Spinal cord (tissue), 10 donors: ENCODE data around the gene HOXA7. TPM values are rescaled to one million over a fixed set of nuclear protein-coding genes. Genes with fewer than 3 reads are reported as not detected.

Experiments used
- DNase-seq, 6 donors: peaks; one replicate each; pipeline versions ENCODE4 v3.0.0 to v3.0.0-alpha.2; 2013 to 2015; ENCODE audit warnings: low spot score in 6 of 6, low read depth in 4 of 6
- H3K27ac ChIP-seq: one replicate; pipeline ENCODE4 v1.5.1; 2013; ENCODE audit warnings: low read depth, low read length, control low read depth
- H3K27me3 ChIP-seq: one replicate; pipeline ENCODE4 v1.6.1; 2013; ENCODE audit warnings: low read length; ENCODE audit not compliant: control insufficient read depth, insufficient read depth
- H3K36me3 ChIP-seq: one replicate; pipeline ENCODE4 v1.6.1; 2013; ENCODE audit warnings: low read length; ENCODE audit not compliant: control insufficient read depth, insufficient read depth
- H3K4me1 ChIP-seq: one replicate; pipeline ENCODE4 v1.6.1; 2013; ENCODE audit warnings: low read length; ENCODE audit not compliant: control insufficient read depth, insufficient read depth
- H3K4me3 ChIP-seq: one replicate; pipeline ENCODE4 v1.5.1; 2013; ENCODE audit warnings: low read depth, low read length, control low read depth
- H3K9me3 ChIP-seq: one replicate; pipeline ENCODE4 v1.6.1; 2013; ENCODE audit warnings: low read length; ENCODE audit not compliant: control insufficient read depth, insufficient read depth
- WGBS: methylation state at CpG from one replicate; pipeline ENCODE4 v1.1.5; 2013; ENCODE audit warnings: missing lambda C conversion rate; ENCODE audit not compliant: insufficient coverage; 5-methylcytosine and 5-hydroxymethylcytosine counted together
- polyA plus RNA-seq, 2 donors: library from polyadenylated mRNA; unstranded; fragments of 120-200 nt; gene quantifications; one replicate each; pipeline ENCODE4 v1.2.1, GENCODE V29; 2013; ENCODE audit not compliant: insufficient read length in 2 of 2
- total RNA-seq, 2 donors: library from RNA; depleted of rRNA in 1 of 2; stranded (reverse); fragments of 120-200 nt in 1 of 2; fragments of >200 nt in 1 of 2; gene quantifications; one replicate each; pipeline versions ENCODE4 v1.2.3 to v1.2.4, GENCODE V29; 2013 to 2014
- donor health status: healthy.

The HOXA7 gene
- total and polyA plus RNA-seq, 4 donors = 9.6 to 111 (median 52.1) TPM

- WGBS = 16% methylated on average over 30 of the region's 30 CpGs
- Histone ChIP-seq H3K9me3 (no peaks in the 10 kb centered on the region), H3K36me3 (peaks cover 52% of the 10 kb centered on the region), H3K27ac (peak overlapping the region; percentile 99), H3K27me3 (peaks cover 2% of the 10 kb centered on the region), H3K4me1 (peaks cover 67% of the 10 kb centered on the region), H3K4me3 (peak overlapping the region; percentile 91)
- peak in 1 of 6 donors; percentile 38 for DNase-seq
Measured at GRCh38 chr7:27141923-27142579, 14.4 kb downstream of the HOXA7 start.

DNA sequence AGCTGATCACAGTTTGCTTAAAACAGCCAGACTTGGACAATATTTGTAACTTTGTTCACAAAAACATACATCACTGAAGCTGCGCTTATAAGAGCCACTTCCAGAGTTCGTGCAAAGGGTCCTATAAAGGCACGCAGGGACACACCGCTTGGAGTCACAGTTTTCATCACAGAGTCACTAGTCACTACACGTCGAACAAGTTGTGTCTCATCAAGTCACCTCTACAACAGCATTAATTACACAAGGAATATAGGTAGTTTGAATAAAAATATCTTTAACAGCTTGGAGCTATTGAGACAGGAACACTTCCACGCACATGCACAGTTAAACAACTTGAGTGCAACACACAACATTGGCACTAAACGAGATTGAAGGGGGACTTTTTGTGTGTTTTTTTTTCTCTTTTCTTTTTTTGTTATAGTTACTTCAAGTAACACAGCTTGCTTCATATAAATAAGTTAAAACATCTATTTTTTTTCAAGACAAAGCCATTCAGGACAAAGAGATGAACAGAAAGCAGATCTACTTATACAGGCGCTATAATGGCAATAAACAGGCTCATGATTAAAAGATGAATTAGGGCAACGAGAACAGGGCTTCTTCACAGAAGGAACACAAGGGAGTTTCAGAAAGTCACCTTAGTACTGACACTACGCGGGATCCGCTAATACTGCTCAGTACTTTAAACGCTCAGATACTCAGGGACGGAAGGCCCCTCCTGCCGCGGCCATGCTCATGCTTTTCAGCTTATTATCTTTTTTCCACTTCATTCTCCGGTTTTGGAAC lies 15.1 kb downstream of the HOXA7 start:
- Histone ChIP-seq H3K36me3 (peaks cover 47% of the 10 kb centered on the region), H3K4me1 (peaks cover 68% of the 10 kb centered on the region), H3K27ac (peak overlapping the region; percentile 99), H3K27me3 (peaks cover 4% of the 10 kb centered on the region), H3K9me3 (no peaks in the 10 kb centered on the region), H3K4me3 (peak overlapping the region; percentile 91)
- DNase-seq = peak in 1 of 6 donors; percentile 56
- 27% methylated on average over 13 of the region's 18 CpGs for WGBS

DNA sequence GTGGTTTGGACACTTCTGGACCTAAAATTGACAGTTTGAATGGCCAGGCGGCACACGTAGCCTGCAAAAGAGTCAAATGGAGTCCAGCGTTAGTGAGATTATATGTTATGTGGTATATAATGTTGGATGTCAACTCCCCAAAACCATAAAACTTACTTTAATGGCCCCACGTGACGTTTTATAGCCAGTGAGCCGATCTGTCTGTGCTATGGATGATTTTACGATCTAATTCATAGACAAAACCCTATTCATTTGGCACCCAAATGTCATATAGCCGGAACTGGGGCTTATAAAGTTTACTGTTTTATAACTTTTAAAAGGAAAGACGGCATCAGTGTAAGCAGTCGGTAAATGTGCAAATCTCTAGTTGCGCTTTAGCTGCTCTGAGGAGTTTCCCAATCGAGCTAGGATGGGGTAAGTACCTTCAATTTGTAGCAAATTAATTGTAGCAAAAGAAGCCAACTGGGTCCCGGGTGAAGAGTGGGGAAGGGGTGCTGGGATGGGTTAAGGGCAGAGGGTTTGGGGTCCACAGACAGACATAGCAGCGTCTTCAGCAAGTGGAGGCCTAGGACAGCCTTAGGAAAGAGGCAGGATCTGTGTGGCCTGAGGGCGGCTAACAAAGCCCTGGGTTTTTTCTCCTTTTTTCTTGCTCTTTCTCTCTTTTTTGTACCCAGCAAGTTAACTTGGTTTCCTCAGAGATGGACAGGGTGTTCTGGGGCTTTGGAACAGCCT lies 16.2 kb downstream of the HOXA7 start:
- 37% methylated on average over 6 of the region's 15 CpGs for WGBS
- Histone ChIP-seq H3K9me3 (no peaks in the 10 kb centered on the region), H3K4me1 (peaks cover 66% of the 10 kb centered on the region), H3K36me3 (peaks cover 41% of the 10 kb centered on the region), H3K27ac (peak overlapping the region; percentile 99), H3K27me3 (peaks cover 4% of the 10 kb centered on the region), H3K4me3 (peak overlapping the region; percentile 91)
- DNase-seq = peak in 2 of 6 donors; percentile 52 to 86

- Histone ChIP-seq H3K27ac (peak overlapping the region; percentile 99), H3K4me3 (peak overlapping the region; percentile 91), H3K27me3 (peaks cover 4% of the 10 kb centered on the region), H3K36me3 (peaks cover 33% of the 10 kb centered on the region), H3K9me3 (no peaks in the 10 kb centered on the region), H3K4me1 (peaks cover 59% of the 10 kb centered on the region)
- 19% methylated on average over 47 of the region's 53 CpGs for WGBS
- peak in 1 of 6 donors; percentile 54 for DNase-seq
Measured at GRCh38 chr7:27139334-27140125, 16.9 kb downstream of the HOXA7 start.

GRCh38 chr7:27138985-27139333 lies 17.5 kb downstream of the HOXA7 start:
- H3K36me3 ChIP-seq = peaks cover 29% of the 10 kb centered on the region
- peaks cover 54% of the 10 kb centered on the region for H3K4me1 ChIP-seq
- DNase-seq = peak in 1 of 6 donors; percentile 40
- peaks cover 4% of the 10 kb centered on the region for H3K27me3 ChIP-seq
- peak overlapping the region; percentile 91 for H3K4me3 ChIP-seq
- 37% methylated on average over 8 of the region's 11 CpGs for WGBS
- peak overlapping the region; percentile 99 for H3K27ac ChIP-seq
- H3K9me3 ChIP-seq = no peaks in the 10 kb centered on the region

DNA sequence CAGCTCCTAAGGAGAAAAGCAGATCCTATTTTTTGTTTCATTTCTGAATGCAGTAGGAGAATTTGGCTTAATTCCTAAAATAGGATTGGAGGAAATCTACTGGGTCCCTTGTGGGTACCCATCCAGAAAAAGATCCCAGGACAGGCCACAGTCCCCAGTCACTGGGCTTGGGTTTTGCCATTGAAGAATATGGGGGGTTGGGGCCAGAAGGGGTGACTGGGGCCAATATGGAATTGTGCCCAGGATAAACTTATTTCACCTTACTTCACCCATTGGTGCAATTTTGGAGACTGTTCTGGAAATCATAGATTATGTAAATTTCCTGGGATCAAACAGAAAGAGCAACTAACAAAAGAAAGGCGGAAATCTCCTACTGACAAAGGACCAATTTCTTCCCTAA lies 18.0 kb downstream of the HOXA7 start:
- Histone ChIP-seq H3K4me1 (peaks cover 55% of the 10 kb centered on the region), H3K27ac (peak overlapping the region; percentile 99), H3K27me3 (peaks cover 4% of the 10 kb centered on the region), H3K36me3 (peaks cover 26% of the 10 kb centered on the region), H3K9me3 (no peaks in the 10 kb centered on the region), H3K4me3 (peak overlapping the region; percentile 91)
- WGBS = no CpG with 5 or more reads among the region's 1 CpG
- peak in 1 of 6 donors; percentile 35 for DNase-seq

- peak in 1 of 6 donors; percentile 30 for DNase-seq
- Histone ChIP-seq H3K4me3 (peak overlapping the region; percentile 91), H3K27ac (peak overlapping the region; percentile 99), H3K9me3 (no peaks in the 10 kb centered on the region), H3K4me1 (peaks cover 55% of the 10 kb centered on the region), H3K36me3 (peaks cover 20% of the 10 kb centered on the region), H3K27me3 (peaks cover 4% of the 10 kb centered on the region)
- 67% methylated on average over 1 of the region's 2 CpGs for WGBS
Measured at GRCh38 chr7:27137640-27138315, 18.7 kb downstream of the HOXA7 start.

- Histone ChIP-seq H3K27ac (peak overlapping the region; percentile 99), H3K4me3 (no peak overlapping the region), H3K4me1 (peaks cover 42% of the 10 kb centered on the region), H3K36me3 (peaks cover 6% of the 10 kb centered on the region), H3K27me3 (peaks cover 2% of the 10 kb centered on the region), H3K9me3 (no peaks in the 10 kb centered on the region)
- WGBS = 30% methylated on average over 2 of the region's 2 CpGs
- DNase-seq = peak in 2 of 6 donors; percentile 83 to 87
Measured at GRCh38 chr7:27134392-27134791, 22.1 kb downstream of the HOXA7 start.
